Keratinocyte (primary cell): ENCODE data around the gene MRPL12.

Source experiments
- EZH2 ChIP-seq: IDR thresholded peaks from one replicate; pipeline ENCODE4 v1.6.1; 2012; ENCODE audit warnings: inconsistent platforms, mild to moderate bottlenecking, low read length, moderate library complexity
- TF ChIP-seq, protein P1 (sequence below), 3 experiments: IDR thresholded peaks in 1 of 3; conservative IDR thresholded peaks in 1 of 3; optimal IDR thresholded peaks in 1 of 3; 2 replicates in 2 of 3; 3 replicates in 1 of 3; pipeline versions ENCODE3 to v1.5.1; 2011; ENCODE audit warnings: low read length in 3 of 3, mild to moderate bottlenecking in 3 of 3, moderate library complexity in 2 of 3, control low read depth in 1 of 3, inconsistent platforms in 1 of 3; ENCODE audit not compliant: insufficient read depth in 2 of 3; ENCODE audit errors: extremely low read depth in 1 of 3

DNA sequence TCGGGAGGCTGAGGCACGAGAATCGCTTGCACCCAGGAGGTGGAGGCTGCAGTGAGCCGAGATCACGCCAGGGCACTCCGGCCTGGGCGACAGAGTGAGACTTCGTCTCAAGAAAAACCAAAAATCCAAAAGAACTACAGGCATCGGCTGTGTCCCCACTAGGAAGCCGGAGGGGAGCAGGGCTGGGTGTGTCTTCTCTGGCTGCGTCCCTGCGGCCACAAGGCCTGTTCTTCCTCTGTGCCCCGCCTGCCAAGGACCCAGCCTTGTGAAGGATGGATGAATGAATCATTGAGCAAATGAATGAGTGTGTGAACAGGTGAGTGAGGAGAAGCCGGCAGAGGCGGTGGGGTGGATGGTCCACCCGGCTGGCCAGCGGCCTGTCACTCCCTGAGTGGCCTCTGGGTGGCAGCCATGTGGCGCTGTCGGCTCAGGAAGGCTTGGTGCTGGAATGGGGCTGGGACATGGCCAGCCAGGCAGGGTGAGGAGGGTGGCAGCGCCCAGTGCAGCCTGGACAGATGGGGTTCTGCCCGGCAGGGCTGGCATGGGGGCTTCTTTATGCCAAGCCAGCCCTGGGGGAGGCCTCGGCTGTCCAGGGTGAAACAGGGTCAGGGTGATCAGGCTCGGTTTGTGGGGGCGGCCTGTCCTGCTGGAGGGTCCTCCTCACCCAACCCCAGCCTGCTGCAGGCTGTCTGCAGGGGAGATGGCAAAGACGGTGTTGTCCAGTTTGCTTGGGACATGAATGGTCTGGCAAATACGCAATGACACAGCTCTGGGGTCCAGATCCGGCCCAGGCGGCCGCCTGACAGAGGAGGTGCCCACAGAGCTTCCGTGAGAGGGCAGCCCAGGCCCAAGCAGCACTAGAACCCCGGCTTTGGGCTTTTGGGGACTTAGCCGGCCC is 30.6 kb downstream of the MRPL12 start:
- TF ChIP-seq, protein P1, sequence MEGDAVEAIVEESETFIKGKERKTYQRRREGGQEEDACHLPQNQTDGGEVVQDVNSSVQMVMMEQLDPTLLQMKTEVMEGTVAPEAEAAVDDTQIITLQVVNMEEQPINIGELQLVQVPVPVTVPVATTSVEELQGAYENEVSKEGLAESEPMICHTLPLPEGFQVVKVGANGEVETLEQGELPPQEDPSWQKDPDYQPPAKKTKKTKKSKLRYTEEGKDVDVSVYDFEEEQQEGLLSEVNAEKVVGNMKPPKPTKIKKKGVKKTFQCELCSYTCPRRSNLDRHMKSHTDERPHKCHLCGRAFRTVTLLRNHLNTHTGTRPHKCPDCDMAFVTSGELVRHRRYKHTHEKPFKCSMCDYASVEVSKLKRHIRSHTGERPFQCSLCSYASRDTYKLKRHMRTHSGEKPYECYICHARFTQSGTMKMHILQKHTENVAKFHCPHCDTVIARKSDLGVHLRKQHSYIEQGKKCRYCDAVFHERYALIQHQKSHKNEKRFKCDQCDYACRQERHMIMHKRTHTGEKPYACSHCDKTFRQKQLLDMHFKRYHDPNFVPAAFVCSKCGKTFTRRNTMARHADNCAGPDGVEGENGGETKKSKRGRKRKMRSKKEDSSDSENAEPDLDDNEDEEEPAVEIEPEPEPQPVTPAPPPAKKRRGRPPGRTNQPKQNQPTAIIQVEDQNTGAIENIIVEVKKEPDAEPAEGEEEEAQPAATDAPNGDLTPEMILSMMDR (optimal IDR thresholded peaks at IDR 0.05 in 1 of 3, IDR thresholded peaks at IDR 0.05 in 1 of 3, conservative IDR thresholded peaks at IDR 0.05 in 1 of 3; ENCODE audit: extremely low read depth in 1 of 3, insufficient read depth in 2 of 3, low read length in 3 of 3): peak; percentile 89 to 96 (median 94)
- TF ChIP-seq EZH2: no peak
